ENCODE results near the gene SLC29A4.

DNA sequence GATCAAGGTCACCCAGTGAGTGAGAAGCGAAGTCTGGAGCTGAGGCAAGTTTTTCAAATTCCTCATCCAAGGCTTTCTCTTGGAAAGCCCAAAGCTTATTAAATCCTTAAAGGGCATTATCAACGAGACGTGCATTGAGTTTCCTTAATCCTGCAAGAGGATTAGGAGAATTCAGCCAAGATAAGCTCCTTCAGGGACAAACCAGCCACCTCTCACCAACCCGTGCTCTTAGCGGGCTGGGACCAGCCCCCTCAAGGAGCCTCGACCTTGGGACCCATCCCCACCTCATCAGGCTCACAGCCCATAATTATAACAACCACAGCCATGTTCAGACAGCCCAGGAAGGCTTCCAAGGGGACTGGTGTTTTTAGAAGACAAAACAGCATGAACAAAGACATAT is 12.0 kb upstream of the SLC29A4 start:
- TF ChIP-seq, protein P1, sequence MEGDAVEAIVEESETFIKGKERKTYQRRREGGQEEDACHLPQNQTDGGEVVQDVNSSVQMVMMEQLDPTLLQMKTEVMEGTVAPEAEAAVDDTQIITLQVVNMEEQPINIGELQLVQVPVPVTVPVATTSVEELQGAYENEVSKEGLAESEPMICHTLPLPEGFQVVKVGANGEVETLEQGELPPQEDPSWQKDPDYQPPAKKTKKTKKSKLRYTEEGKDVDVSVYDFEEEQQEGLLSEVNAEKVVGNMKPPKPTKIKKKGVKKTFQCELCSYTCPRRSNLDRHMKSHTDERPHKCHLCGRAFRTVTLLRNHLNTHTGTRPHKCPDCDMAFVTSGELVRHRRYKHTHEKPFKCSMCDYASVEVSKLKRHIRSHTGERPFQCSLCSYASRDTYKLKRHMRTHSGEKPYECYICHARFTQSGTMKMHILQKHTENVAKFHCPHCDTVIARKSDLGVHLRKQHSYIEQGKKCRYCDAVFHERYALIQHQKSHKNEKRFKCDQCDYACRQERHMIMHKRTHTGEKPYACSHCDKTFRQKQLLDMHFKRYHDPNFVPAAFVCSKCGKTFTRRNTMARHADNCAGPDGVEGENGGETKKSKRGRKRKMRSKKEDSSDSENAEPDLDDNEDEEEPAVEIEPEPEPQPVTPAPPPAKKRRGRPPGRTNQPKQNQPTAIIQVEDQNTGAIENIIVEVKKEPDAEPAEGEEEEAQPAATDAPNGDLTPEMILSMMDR (IDR thresholded peaks at IDR 0.05) = no peak
- TF ChIP-seq POLR2A (IDR thresholded peaks at IDR 0.05) = no peak

Data from heart left ventricle (tissue), 13 donors.